Uterus (tissue), 2 donors: ENCODE data around the gene RAB40C.

Experiments
- CTCF ChIP-seq, 4 experiments: fragments of 200-600 bp in 2 of 4; fragments of 450-650 bp in 2 of 4; sonication (generic) in 2 of 4; IDR thresholded peaks; one replicate each; pipeline ENCODE4 v1.5.1; 2016 to 2019; ENCODE audit warnings: antibody characterized with exemption in 4 of 4, mild to moderate bottlenecking in 2 of 4, moderate library complexity in 1 of 4
- POLR2A ChIP-seq, 2 donors: fragments of 450-650 bp; IDR thresholded peaks; one replicate each; pipeline ENCODE4 v1.6.1; 2016; ENCODE audit warnings: antibody characterized with exemption in 2 of 2, mild to moderate bottlenecking in 1 of 2, moderate library complexity in 1 of 2

- peak in 1 of 2 donors; percentile 34 for TF ChIP-seq POLR2A (IDR thresholded peaks at IDR 0.05)
- TF ChIP-seq CTCF (IDR thresholded peaks at IDR 0.05) = no peak
Measured at GRCh38 chr16:569445-570254, 20.2 kb upstream of the RAB40C start, which contains the start of gene PIGQ.
